HG03135 (cell line): ENCODE data around the gene CSNK1G1.
A peak's percentile ranks its signal among the peaks of the same experiment; 100 is the strongest.

Experiments
- ATAC-seq: cut with Tn5 transposase; IDR thresholded peaks from one replicate; pipeline ENCODE4 v1.9.1; 2021; ENCODE audit warnings: mild to moderate bottlenecking, moderate library complexity; ENCODE audit not compliant: unreplicated experiment

CSNK1G1 gene

GRCh38 chr15:64205202-64205601 is 150.8 kb downstream of the CSNK1G1 start:
- ATAC-seq, result no peak

GRCh38 chr15:64197425-64197824 is 158.5 kb downstream of the CSNK1G1 start:
- no peak for ATAC-seq

- no peak for ATAC-seq
Observed at GRCh38 chr15:64193971-64194370, 162.0 kb downstream of the CSNK1G1 start.

- ATAC-seq, result no peak
Observed at GRCh38 chr15:64191971-64192830, 163.8 kb downstream of the CSNK1G1 start.

- no peak for ATAC-seq
Observed at GRCh38 chr15:64187396-64188191, 168.4 kb downstream of the CSNK1G1 start.

GRCh38 chr15:64185146-64185911 is 170.6 kb downstream of the CSNK1G1 start:
- no peak for ATAC-seq

GRCh38 chr15:64182859-64183370 is 173.1 kb downstream of the CSNK1G1 start:
- ATAC-seq, result no peak

- peak; percentile 67 for ATAC-seq
Observed at GRCh38 chr15:64180235-64180824, 175.6 kb downstream of the CSNK1G1 start.

GRCh38 chr15:64166102-64166890 is 189.7 kb downstream of the CSNK1G1 start:
- ATAC-seq, result no peak

GRCh38 chr15:64164436-64164835 is 191.5 kb downstream of the CSNK1G1 start:
- ATAC-seq, result no peak

GRCh38 chr15:64163659-64164362 is 192.2 kb downstream of the CSNK1G1 start:
- ATAC-seq, result peak; percentile 1

GRCh38 chr15:64162869-64163658 is 192.9 kb downstream of the CSNK1G1 start, which contains the start of gene PPIB:
PPIB (minus strand) TSS chr15:64163022; CDS start chr15:64162986, 36 bp downstream.
- peak; percentile 89 for ATAC-seq

- peak; percentile 20 for ATAC-seq
Observed at GRCh38 chr15:64162478-64162868, 193.5 kb downstream of the CSNK1G1 start.

GRCh38 chr15:64161688-64162477 is 194.1 kb downstream of the CSNK1G1 start:
- ATAC-seq, result no peak

- ATAC-seq, result no peak
Observed at GRCh38 chr15:64158363-64159134, 197.4 kb downstream of the CSNK1G1 start.

GRCh38 chr15:64157599-64158125 is 198.3 kb downstream of the CSNK1G1 start:
- ATAC-seq, result no peak
